ENCODE measurements around the gene PCDH9. TPM values are rescaled to one million over a fixed set of nuclear protein-coding genes. Genes with fewer than 3 reads are reported as not detected.

The PCDH9 gene
- total RNA-seq, 1 experiment from 2014 or later = 4.2 TPM

- CTCF ChIA-PET = interaction anchor here (0.6 kb wide), 1 partner anchor 139 kb away, joined by 3 read pairs; no protein-coding TSS in a partner anchor
- Histone ChIP-seq H3K4me1 (ENCODE audit: control insufficient read depth, insufficient read depth, low read length) (no peaks in the 10 kb centered on the region), H3K27ac (ENCODE audit: low read length) (no peak overlapping the region), H3K4me3 (ENCODE audit: low read depth in 2 of 2, low read length in 2 of 2) (no peak overlapping the region), H3K36me3 (ENCODE audit: control insufficient read depth, insufficient read depth, low read length) (no peaks in the 10 kb centered on the region), H3K27me3 (ENCODE audit: control insufficient read depth, insufficient read depth, low read length) (no peaks in the 10 kb centered on the region), H3K9me3 (ENCODE audit: control insufficient read depth, insufficient read depth, low read depth, low read length) (no peaks in the 10 kb centered on the region)
- DNase-seq (ENCODE audit: low read depth, low spot score) = no peak
- in situ Hi-C loops (cut with HindIII; ENCODE audit: low pct_unique_long_range_greater_than_20kb, low sequenced_read_pairs) = no loop called here
- POLR2A ChIA-PET = no interaction called here
- intact Hi-C loops (cut with micrococcal nuclease; ENCODE audit: unreplicated experiment) = no loop called here
- TF ChIP-seq TCF7L2 (IDR thresholded peaks at IDR 0.05; ENCODE audit: low read depth, low read length) (no peak), POLR2AphosphoS5 (IDR thresholded peaks at IDR 0.05; ENCODE audit: low read depth, low read length) (no peak), REST (IDR thresholded peaks at IDR 0.05; ENCODE audit: insufficient read depth in 1 of 2, low read depth in 2 of 2, low read length in 1 of 2) (no peak), SIN3A (IDR thresholded peaks at IDR 0.05; ENCODE audit: borderline replicate concordance, insufficient read depth, low read depth, low read length) (no peak)
- TF ChIP-seq, protein P1, sequence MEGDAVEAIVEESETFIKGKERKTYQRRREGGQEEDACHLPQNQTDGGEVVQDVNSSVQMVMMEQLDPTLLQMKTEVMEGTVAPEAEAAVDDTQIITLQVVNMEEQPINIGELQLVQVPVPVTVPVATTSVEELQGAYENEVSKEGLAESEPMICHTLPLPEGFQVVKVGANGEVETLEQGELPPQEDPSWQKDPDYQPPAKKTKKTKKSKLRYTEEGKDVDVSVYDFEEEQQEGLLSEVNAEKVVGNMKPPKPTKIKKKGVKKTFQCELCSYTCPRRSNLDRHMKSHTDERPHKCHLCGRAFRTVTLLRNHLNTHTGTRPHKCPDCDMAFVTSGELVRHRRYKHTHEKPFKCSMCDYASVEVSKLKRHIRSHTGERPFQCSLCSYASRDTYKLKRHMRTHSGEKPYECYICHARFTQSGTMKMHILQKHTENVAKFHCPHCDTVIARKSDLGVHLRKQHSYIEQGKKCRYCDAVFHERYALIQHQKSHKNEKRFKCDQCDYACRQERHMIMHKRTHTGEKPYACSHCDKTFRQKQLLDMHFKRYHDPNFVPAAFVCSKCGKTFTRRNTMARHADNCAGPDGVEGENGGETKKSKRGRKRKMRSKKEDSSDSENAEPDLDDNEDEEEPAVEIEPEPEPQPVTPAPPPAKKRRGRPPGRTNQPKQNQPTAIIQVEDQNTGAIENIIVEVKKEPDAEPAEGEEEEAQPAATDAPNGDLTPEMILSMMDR (IDR thresholded peaks at IDR 0.05) = no peak
- ATAC-seq = no peak
- no TSS peak for BruUV-seq (replicated peaks)
Observed at GRCh38 chr13:67004511-67004910, 225.6 kb downstream of the PCDH9 start.

- POLR2A ChIA-PET = no interaction called here
- in situ Hi-C loops (cut with HindIII; ENCODE audit: low pct_unique_long_range_greater_than_20kb, low sequenced_read_pairs) = no loop called here
- DNase-seq (ENCODE audit: low read depth, low spot score) = no peak
Observed at GRCh38 chr13:67003743-67004142, 226.4 kb downstream of the PCDH9 start.

More at GRCh38 chr13:67003743-67004142, 226.4 kb downstream of the PCDH9 start:
- ATAC-seq = no peak
- TF ChIP-seq REST (IDR thresholded peaks at IDR 0.05; ENCODE audit: insufficient read depth in 1 of 2, low read depth in 2 of 2, low read length in 1 of 2) (no peak), TCF7L2 (IDR thresholded peaks at IDR 0.05; ENCODE audit: low read depth, low read length) (no peak), SIN3A (IDR thresholded peaks at IDR 0.05; ENCODE audit: borderline replicate concordance, insufficient read depth, low read depth, low read length) (no peak), POLR2AphosphoS5 (IDR thresholded peaks at IDR 0.05; ENCODE audit: low read depth, low read length) (no peak)
- TF ChIP-seq, protein P1 (IDR thresholded peaks at IDR 0.05) = no peak
- Histone ChIP-seq H3K27me3 (ENCODE audit: control insufficient read depth, insufficient read depth, low read length) (no peaks in the 10 kb centered on the region), H3K36me3 (ENCODE audit: control insufficient read depth, insufficient read depth, low read length) (no peaks in the 10 kb centered on the region), H3K9me3 (ENCODE audit: control insufficient read depth, insufficient read depth, low read depth, low read length) (no peaks in the 10 kb centered on the region), H3K4me1 (ENCODE audit: control insufficient read depth, insufficient read depth, low read length) (no peaks in the 10 kb centered on the region), H3K4me3 (ENCODE audit: low read depth in 2 of 2, low read length in 2 of 2) (no peak overlapping the region), H3K27ac (ENCODE audit: low read length) (no peak overlapping the region)
- BruUV-seq (replicated peaks) = no TSS peak
- intact Hi-C loops (cut with micrococcal nuclease; ENCODE audit: unreplicated experiment) = no loop called here
- CTCF ChIA-PET = no interaction called here
